Ovary (tissue), 9 donors: ENCODE data around the gene GUCA2A. TPM values are rescaled to one million over a fixed set of nuclear protein-coding genes. Genes with fewer than 3 reads are reported as not detected.

Experiments
- DNase-seq, 5 donors: peaks; one replicate each; pipeline ENCODE4 v3.0.0-alpha.2; 2019 to 2020
- H3K27ac ChIP-seq, 2 donors: fragments of 200-600 bp; one replicate each; pipeline versions ENCODE4 v1.5.1 to v1.8.0; 2019 to 2022
- H3K27me3 ChIP-seq: fragments of 200-600 bp; one replicate; pipeline ENCODE4 v1.8.0; 2022
- H3K36me3 ChIP-seq: fragments of 200-600 bp; sonication (generic); one replicate; pipeline ENCODE4 v1.5.1; 2019
- H3K4me1 ChIP-seq: one replicate; pipeline ENCODE4 v1.8.1; 2013; ENCODE audit warnings: mild to moderate bottlenecking, moderate library complexity; ENCODE audit not compliant: insufficient read depth
- H3K4me3 ChIP-seq: fragments of 200-600 bp; sonication (generic); one replicate; pipeline ENCODE4 v1.5.1; 2017
- H3K9me3 ChIP-seq, 2 donors: fragments of 200-600 bp in 1 of 2; sonication (generic) in 1 of 2; one replicate each; pipeline versions ENCODE4 v1.5.1 to v1.8.1; 2013 to 2019; ENCODE audit warnings: mild to moderate bottlenecking in 1 of 2, moderate library complexity in 1 of 2
- CTCF ChIP-seq, 3 donors: fragments of 450-650 bp in 2 of 3; fragments of 200-600 bp in 1 of 3; IDR thresholded peaks; one replicate each; pipeline versions ENCODE4 v1.5.1 to v1.8.0; 2016 to 2022; ENCODE audit warnings: antibody characterized with exemption in 3 of 3, mild to moderate bottlenecking in 1 of 3
- EP300 ChIP-seq: sonication (generic); formaldehyde crosslinking; IDR thresholded peaks from one replicate; pipeline ENCODE4 v1.6.1; 2017; ENCODE audit warnings: antibody characterized with exemption
- POLR2A ChIP-seq: fragments of 450-650 bp; IDR thresholded peaks from one replicate; pipeline ENCODE4 v1.6.1; 2017; ENCODE audit warnings: antibody characterized with exemption, mild to moderate bottlenecking, moderate library complexity
- WGBS, 3 donors: extraction: QIAGEN DNeasy Blood & Tissue Kit in 1 of 3; methylation state at CpG; one replicate each; pipeline versions ENCODE4 v1.1.5 to v1.1.7; 2013 to 2017; 5-methylcytosine and 5-hydroxymethylcytosine counted together
- intact Hi-C, 4 donors: fragments of 100-400 bp; cut with DNase I; formaldehyde crosslinking; loops; one replicate each; pipeline versions ENCODE4 v1.11.0 to v1.15.1; 2022 to 2023
- polyA plus RNA-seq, 2 donors: library from polyadenylated mRNA; stranded (reverse); fragments of 200-250 nt in 1 of 2; fragments of 350-450 nt in 1 of 2; fragmentation: Illumina TruSeq in 1 of 2; extraction: RNeasy Lipid Tissue Mini Kit (QIAGEN cat#74804) in 1 of 2; gene quantifications; one replicate each; pipeline ENCODE4 v1.2.3, GENCODE V29; 2013 to 2014
- total RNA-seq, 7 donors: library from RNA; depleted of rRNA in 2 of 7; stranded (reverse); fragments of >200 nt in 2 of 7; fragmentation: NEBNext Ultra II Directional in 3 of 7; extraction: Animal tissue kit (Norgen Biotek cat#: 25700) in 3 of 7; gene quantifications; one replicate each; pipeline versions ENCODE4 v1.1.0 to v1.2.4, GENCODE V29; 2016 to 2023
- donor health status: DM: no; HTN: no; CAD: no; lungs with moderate emphysema.
- donor health status: DM: no; HTN: no; CAD: no.
- donor health status: Bipolar disorder and iron deficiency.
- donor health status: DM: yes; HTN: yes; CAD: no.
- donor health status: DM: no; HTN: no; CAD: no.
- donor health status: DM: yes; HTN: yes; CAD: no.

Gene GUCA2A
- total and polyA plus RNA-seq, 9 donors = 7.7 TPM; not detected in 8

GRCh38 chr1:42179275-42179674, 14.7 kb upstream of the GUCA2A start:
- DNase-seq = no peak
- Histone ChIP-seq H3K36me3 (no peaks in the 10 kb centered on the region), H3K4me1 (peaks cover 7% of the 10 kb centered on the region), H3K4me3 (no peak overlapping the region), H3K27ac (no peak overlapping the region), H3K27me3 (no peaks in the 10 kb centered on the region), H3K9me3 (no peaks in the 10 kb centered on the region)
- TF ChIP-seq EP300 (no peak), POLR2A (no peak), CTCF (IDR thresholded peaks at IDR 0.05) (no peak)
- intact Hi-C loops = loop anchor here (10.0 kb wide), 3 partner anchors 156 to 604 kb away; partner anchors contain the start of gene FOXJ3 (in 1 of the 4)
- 2 to 8% (median 6%) methylated on average over 2 of the region's 2 CpGs for WGBS, 3 donors

GRCh38 chr1:42178249-42178648, 13.7 kb upstream of the GUCA2A start:
- H3K4me3 ChIP-seq = no peak overlapping the region
- no peak overlapping the region for H3K27ac ChIP-seq
- H3K36me3 ChIP-seq = no peaks in the 10 kb centered on the region
- DNase-seq = no peak
- no peaks in the 10 kb centered on the region for H3K9me3 ChIP-seq
- intact Hi-C loops = loop anchor here (10.0 kb wide), 3 partner anchors 157 to 603 kb away; partner anchors contain the start of gene FOXJ3 (in 1 of the 4)
- no peaks in the 10 kb centered on the region for H3K27me3 ChIP-seq
- TF ChIP-seq POLR2A (no peak), EP300 (no peak), CTCF (IDR thresholded peaks at IDR 0.05) (no peak)
- H3K4me1 ChIP-seq = peaks cover 8% of the 10 kb centered on the region
- 60 to 76% (median 75%) methylated on average over 3 of the region's 3 CpGs for WGBS, 3 donors

GRCh38 chr1:42177541-42177981, 13.0 kb upstream of the GUCA2A start:
- TF ChIP-seq POLR2A = no peak
- TF ChIP-seq EP300 = no peak
- TF ChIP-seq CTCF (IDR thresholded peaks at IDR 0.05) = no peak
- H3K36me3 ChIP-seq = no peaks in the 10 kb centered on the region
- no peaks in the 10 kb centered on the region for H3K9me3 ChIP-seq
- no peak overlapping the region for H3K27ac ChIP-seq
- WGBS, 3 donors = 43 to 48% (median 45%) methylated on average over 6 of the region's 6 CpGs
- DNase-seq = peak; percentile 37 to 71 (median 49)
- H3K4me3 ChIP-seq = no peak overlapping the region
- intact Hi-C loops = loop anchor here (10.0 kb wide), 3 partner anchors 157 to 603 kb away; partner anchors contain the start of gene FOXJ3 (in 1 of the 4)
- H3K4me1 ChIP-seq = peaks cover 8% of the 10 kb centered on the region
- H3K27me3 ChIP-seq = no peaks in the 10 kb centered on the region

GRCh38 chr1:42176902-42177519, 12.5 kb upstream of the GUCA2A start:
- H3K27me3 ChIP-seq = no peaks in the 10 kb centered on the region
- H3K4me1 ChIP-seq = peaks cover 10% of the 10 kb centered on the region
- no peak overlapping the region for H3K4me3 ChIP-seq
- TF ChIP-seq POLR2A = no peak
- no peak for TF ChIP-seq EP300
- peak in 1 of 3 donors; percentile 26 for TF ChIP-seq CTCF (IDR thresholded peaks at IDR 0.05)
- intact Hi-C loops = loop anchor here (10.0 kb wide), 3 partner anchors 158 to 602 kb away; partner anchors contain the start of gene FOXJ3 (in 1 of the 4)
- H3K9me3 ChIP-seq = no peaks in the 10 kb centered on the region
- no peak overlapping the region for H3K27ac ChIP-seq
- no peaks in the 10 kb centered on the region for H3K36me3 ChIP-seq
- 78 to 80% (median 80%) methylated on average over 4 of the region's 4 CpGs for WGBS, 3 donors
- no peak for DNase-seq
